GM13976 (cell line): Measurements from ENCODE around the gene ABHD12B.
A peak's percentile ranks its signal among the peaks of the same experiment; 100 is the strongest.

Experiments
- DNase-seq: peaks from one replicate; pipeline ENCODE4 v3.0.0; 2012; ENCODE audit warnings: low spot score
- CTCF ChIP-seq: IDR thresholded peaks from 2 replicates; pipeline ENCODE4 v1.5.1; 2012; ENCODE audit warnings: borderline replicate concordance, mild to moderate bottlenecking; ENCODE audit not compliant: insufficient read depth; ENCODE audit errors: extremely low read depth, missing control alignments, control extremely low read depth
- in situ Hi-C: fragments of 300-500 bp; cut with MboI; formaldehyde crosslinking; loops from one replicate; pipeline ENCODE4 v1.12.0; 2022; ENCODE audit warnings: low sequenced_read_pairs, mixed read lengths, inconsistent platforms; ENCODE audit not compliant: unreplicated experiment

Gene ABHD12B

GRCh38 chr14:50864237-50864636 is 7.6 kb upstream of the ABHD12B start:
- DNase-seq: no peak
- in situ Hi-C loops: loop anchor here (5.0 to 25.0 kb wide), 2 partner anchors 77 to 252 kb away; no protein-coding TSS in a partner anchor
- no peak for TF ChIP-seq CTCF

GRCh38 chr14:50864946-50865345 is 6.9 kb upstream of the ABHD12B start:
- TF ChIP-seq CTCF: no peak
- in situ Hi-C loops: loop anchor here (5.0 to 25.0 kb wide), 2 partner anchors 78 to 253 kb away; no protein-coding TSS in a partner anchor
- no peak for DNase-seq

- in situ Hi-C loops: loop anchor here (25.0 kb wide), 1 partner anchor 253 kb away; no protein-coding TSS in a partner anchor
- DNase-seq: no peak
- no peak for TF ChIP-seq CTCF
These were observed 6.3 kb upstream of the ABHD12B start for GRCh38 chr14:50865391-50866076.

- TF ChIP-seq CTCF: no peak
- in situ Hi-C loops: loop anchor here (25.0 kb wide), 1 partner anchor 259 kb away; no protein-coding TSS in a partner anchor
- DNase-seq: no peak
These were observed 625 bp upstream of the ABHD12B start for GRCh38 chr14:50871228-50871627.

- in situ Hi-C loops: loop anchor here (25.0 kb wide), 1 partner anchor 262 kb away; no protein-coding TSS in a partner anchor
- no peak for TF ChIP-seq CTCF
- no peak for DNase-seq
These were observed 2.9 kb downstream of the ABHD12B start for GRCh38 chr14:50874757-50875156.

- in situ Hi-C loops: no loop called here
- TF ChIP-seq CTCF: no peak
- DNase-seq: peak; percentile 80
These were observed 3.7 kb downstream of the ABHD12B start for GRCh38 chr14:50875359-50876070.
